Heart right ventricle (tissue), 16 donors: ENCODE data around the gene HABP2. TPM values are rescaled to one million over a fixed set of nuclear protein-coding genes. Genes with fewer than 3 reads are reported as not detected.
A peak's percentile ranks its signal among the peaks of the same experiment; 100 is the strongest.

ENCODE experiments used
- ATAC-seq, 8 donors: fragments of 200-7000 bp; cut with Tn5 transposase; one replicate each; pipeline ENCODE4 v1.9.1; 2020; ENCODE audit warnings: mild to moderate bottlenecking in 8 of 8, moderate library complexity in 8 of 8, moderate number of reproducible peaks in 1 of 8
- DNase-seq, 2 donors: peaks; one replicate each; pipeline ENCODE4 v3.0.0-alpha.2; 2020
- H3K27ac ChIP-seq, 10 donors: fragments of 200-600 bp; sonication (generic) in 2 of 10; one replicate each; pipeline versions ENCODE4 v1.5.0 to v1.8.0; 2020 to 2022; ENCODE audit warnings: mild to moderate bottlenecking in 3 of 10
- H3K27me3 ChIP-seq, 7 donors: fragments of 200-600 bp; one replicate each; pipeline ENCODE4 v1.8.0; 2021 to 2022; ENCODE audit warnings: mild to moderate bottlenecking in 2 of 7
- H3K36me3 ChIP-seq, 9 donors: fragments of 200-600 bp; sonication (generic) in 1 of 9; one replicate each; pipeline versions ENCODE4 v1.5.0 to v1.8.0; 2020 to 2022; ENCODE audit warnings: mild to moderate bottlenecking in 2 of 9
- H3K4me1 ChIP-seq, 9 donors: fragments of 200-600 bp; sonication (generic) in 1 of 9; one replicate each; pipeline versions ENCODE4 v1.5.0 to v1.8.0; 2020 to 2022; ENCODE audit warnings: mild to moderate bottlenecking in 4 of 9
- H3K4me3 ChIP-seq, 10 donors: fragments of 200-600 bp; sonication (generic) in 2 of 10; one replicate each; pipeline versions ENCODE4 v1.5.0 to v1.8.0; 2020 to 2022; ENCODE audit warnings: mild to moderate bottlenecking in 7 of 10, moderate library complexity in 2 of 10
- H3K9me3 ChIP-seq, 11 donors: fragments of 200-600 bp in 10 of 11; sonication (generic) in 2 of 11; one replicate each; pipeline versions ENCODE4 v1.5.0 to v1.8.0; 2013 to 2022; ENCODE audit warnings: mild to moderate bottlenecking in 2 of 11, control low read depth in 1 of 11, moderate library complexity in 1 of 11
- WGBS, 2 donors: extraction: QIAGEN DNeasy Blood & Tissue Kit; methylation state at CpG; one replicate each; pipeline ENCODE4 v1.1.7; 2013; ENCODE audit warnings: inconsistent platforms in 1 of 2; 5-methylcytosine and 5-hydroxymethylcytosine counted together
- intact Hi-C, 10 donors: fragments of 100-400 bp; cut with DNase I; formaldehyde crosslinking; loops; one replicate each; pipeline versions ENCODE4 v1.11.1 to v1.14.2; 2022
- polyA plus RNA-seq, 2 donors: library from polyadenylated mRNA; stranded (reverse); fragments of 200-250 nt; gene quantifications; one replicate each; pipeline ENCODE4 v1.2.3, GENCODE V29; 2013
- total RNA-seq, 10 donors: library from RNA; stranded (reverse); fragmentation: NEBNext Ultra II Directional in 3 of 10; extraction: Animal tissue kit (Norgen Biotek cat#: 25700) in 3 of 10; gene quantifications; one replicate each; pipeline versions ENCODE4 v1.2.1 to v1.2.4, GENCODE V29; 2021 to 2023
- TF ChIP-seq, protein P1 (sequence below), 9 donors: fragments of 200-600 bp; sonication (generic) in 2 of 9; IDR thresholded peaks; one replicate each; pipeline versions ENCODE4 v1.5.0 to v1.8.0; 2021 to 2022; ENCODE audit warnings: antibody characterized with exemption in 9 of 9, mild to moderate bottlenecking in 5 of 9, moderate library complexity in 1 of 9
- donor health status: Arrhythmogenic right ventricular cardiomyopathy.
- donor health status: ischemic (EF 13 %, LVEDD 7.1; RV severe dilation, severe dysfunction).
- donor health status: healthy with polysubstance abuse.
- donor health status: DM: no; HTN: yes; CAD: no.
- donor health status: DM: no; HTN: no; CAD: no.
- donor health status: ischemic (EF 25% LVEDD 6.9; RV normal size, moderate dysfunction).
- donor health status: ischemic (EF 25% LVEDD 5.7; RV mildly dilated, moderate dysfunction).
- donor health status: healthy.
- donor health status: DM: yes; HTN: yes; CAD: no.
- donor health status: Ischemic cardiomyopathy.
- donor health status: ischemic (EF 35%, LVEDD 5.7; RV mildly dilated, moderate dysfunction).
- donor health status: nonischemic (EF 11% LVEDD 7.7; RV severe dilation, severe dysfunction).
- donor health status: DM: yes; HTN: yes; CAD: no.
- donor health status: PGD.
- donor health status: ischemic (EF 29% LVEDD 5.4; RV normal size, mild dysfunction).
- donor health status: nonischemic (EF 23%, LVEDD 6.1; RV moderate dilation, normal function).

Gene HABP2
- total and polyA plus RNA-seq, 12 donors, result 0.12 to 0.51 TPM; not detected in 10

- no peak for ATAC-seq
- TF ChIP-seq, protein P1, sequence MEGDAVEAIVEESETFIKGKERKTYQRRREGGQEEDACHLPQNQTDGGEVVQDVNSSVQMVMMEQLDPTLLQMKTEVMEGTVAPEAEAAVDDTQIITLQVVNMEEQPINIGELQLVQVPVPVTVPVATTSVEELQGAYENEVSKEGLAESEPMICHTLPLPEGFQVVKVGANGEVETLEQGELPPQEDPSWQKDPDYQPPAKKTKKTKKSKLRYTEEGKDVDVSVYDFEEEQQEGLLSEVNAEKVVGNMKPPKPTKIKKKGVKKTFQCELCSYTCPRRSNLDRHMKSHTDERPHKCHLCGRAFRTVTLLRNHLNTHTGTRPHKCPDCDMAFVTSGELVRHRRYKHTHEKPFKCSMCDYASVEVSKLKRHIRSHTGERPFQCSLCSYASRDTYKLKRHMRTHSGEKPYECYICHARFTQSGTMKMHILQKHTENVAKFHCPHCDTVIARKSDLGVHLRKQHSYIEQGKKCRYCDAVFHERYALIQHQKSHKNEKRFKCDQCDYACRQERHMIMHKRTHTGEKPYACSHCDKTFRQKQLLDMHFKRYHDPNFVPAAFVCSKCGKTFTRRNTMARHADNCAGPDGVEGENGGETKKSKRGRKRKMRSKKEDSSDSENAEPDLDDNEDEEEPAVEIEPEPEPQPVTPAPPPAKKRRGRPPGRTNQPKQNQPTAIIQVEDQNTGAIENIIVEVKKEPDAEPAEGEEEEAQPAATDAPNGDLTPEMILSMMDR (IDR thresholded peaks at IDR 0.05), result no peak
Measured at GRCh38 chr10:113534423-113534822, 18.4 kb upstream of the HABP2 start.

DNA sequence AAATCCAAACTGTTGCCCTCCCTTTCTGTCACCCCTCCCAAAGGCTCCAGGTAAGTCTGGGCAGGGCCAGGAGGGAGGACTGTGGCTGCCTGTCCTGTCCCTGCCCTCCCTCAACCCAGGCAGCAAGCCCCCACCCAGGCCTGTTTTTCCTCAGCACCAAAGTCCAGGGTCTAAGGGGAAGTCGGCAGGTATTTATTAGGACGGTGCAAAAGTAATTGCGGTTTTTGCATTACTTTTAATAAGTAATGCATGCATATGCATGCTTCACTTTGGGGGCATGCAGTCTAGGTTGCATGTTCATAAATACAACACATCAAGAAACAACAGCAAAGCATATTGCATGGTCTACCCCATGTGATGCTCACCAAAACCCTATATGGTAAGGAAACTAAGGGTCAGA lies 15.2 kb upstream of the HABP2 start:
- 86 to 93% methylated on average over 3 of the region's 3 CpGs for WGBS, 2 donors
- no peak overlapping the region for H3K27ac ChIP-seq
- peaks cover 0 to 9% (median 1%) of the 10 kb centered on the region in 7 donors for H3K27me3 ChIP-seq
- no peak for ATAC-seq
- DNase-seq, result no peak
- H3K4me1 ChIP-seq, result peaks cover 0 to 9% (median 4%) of the 10 kb centered on the region in 9 donors
- H3K9me3 ChIP-seq, result peaks cover 0 to 3% (median 0%) of the 10 kb centered on the region in 11 donors
- TF ChIP-seq, protein P1 (IDR thresholded peaks at IDR 0.05), result no peak
- H3K4me3 ChIP-seq, result no peak overlapping the region
- intact Hi-C loops, result no loop called here
- H3K36me3 ChIP-seq, result no peaks in the 10 kb centered on the region

More at GRCh38 chr10:113534423-113534822, 18.4 kb upstream of the HABP2 start:
- DNase-seq, result no peak
- intact Hi-C loops, result no loop called here
- Histone ChIP-seq H3K9me3 (peaks cover 0 to 3% (median 0%) of the 10 kb centered on the region in 11 donors), H3K4me3 (no peak overlapping the region), H3K27me3 (peaks cover 0 to 13% (median 4%) of the 10 kb centered on the region in 7 donors), H3K4me1 (peaks cover 0 to 4% (median 0%) of the 10 kb centered on the region in 9 donors), H3K27ac (no peak overlapping the region), H3K36me3 (no peaks in the 10 kb centered on the region)
- 80 to 83% methylated on average over 4 of the region's 4 CpGs for WGBS, 2 donors

DNA sequence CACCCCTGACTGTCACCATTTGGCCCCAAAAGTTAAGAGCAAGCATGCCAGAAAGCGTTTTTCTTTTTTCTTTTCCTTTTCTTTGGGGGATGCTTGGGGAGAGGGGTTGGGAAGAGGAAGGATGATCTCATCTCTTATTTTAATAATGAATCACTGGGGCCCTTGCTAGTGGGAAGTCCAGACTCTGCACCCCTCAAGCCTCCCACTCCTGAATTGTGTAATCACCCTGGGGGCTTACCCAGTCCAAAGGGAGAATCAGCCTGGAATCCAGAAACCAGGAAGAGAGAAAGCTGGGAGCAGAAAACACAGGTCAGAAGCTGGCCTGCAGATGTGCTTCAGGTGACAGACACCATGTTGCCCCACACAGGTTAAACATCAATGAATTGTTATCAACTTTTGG lies 14.7 kb upstream of the HABP2 start:
- no peak overlapping the region for H3K4me3 ChIP-seq
- DNase-seq (no peak), ATAC-seq (no peak)
- H3K4me1 ChIP-seq, result peaks cover 0 to 9% (median 4%) of the 10 kb centered on the region in 9 donors
- intact Hi-C loops, result no loop called here
- H3K27me3 ChIP-seq, result peaks cover 0 to 9% (median 0%) of the 10 kb centered on the region in 7 donors
- peaks cover 0 to 3% (median 0%) of the 10 kb centered on the region in 11 donors for H3K9me3 ChIP-seq
- 73 to 87% methylated on average over 1 of the region's 1 CpG for WGBS, 2 donors
- TF ChIP-seq, protein P1 (IDR thresholded peaks at IDR 0.05), result no peak
- no peak overlapping the region for H3K27ac ChIP-seq
- no peaks in the 10 kb centered on the region for H3K36me3 ChIP-seq

DNA sequence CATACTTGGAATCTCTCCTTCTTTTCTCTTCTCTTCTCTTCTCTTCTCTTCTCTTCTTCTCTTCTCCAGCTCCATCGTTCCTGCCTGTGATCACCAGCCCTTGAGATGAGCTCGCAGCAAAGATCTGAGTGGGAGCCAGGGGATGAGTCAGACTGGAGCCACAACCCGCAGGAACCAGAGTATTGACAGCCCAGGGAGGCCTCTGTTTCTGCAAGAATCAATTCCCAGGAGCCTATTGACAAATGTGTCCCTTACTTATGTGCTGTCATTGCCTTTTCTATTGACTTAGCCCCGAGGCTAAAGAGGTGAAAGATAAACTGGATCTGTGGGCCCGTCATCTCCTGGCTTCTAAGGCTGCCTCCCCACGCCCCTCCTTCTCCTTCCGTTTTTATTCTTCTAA lies 13.1 kb upstream of the HABP2 start:
- H3K27ac ChIP-seq, result no peak overlapping the region
- intact Hi-C loops, result no loop called here
- H3K36me3 ChIP-seq, result no peaks in the 10 kb centered on the region
- peaks cover 0 to 5% (median 0%) of the 10 kb centered on the region in 7 donors for H3K27me3 ChIP-seq
- ATAC-seq (peak in 1 of 8 donors; percentile 44), DNase-seq (no peak)
- peaks cover 0 to 9% (median 4%) of the 10 kb centered on the region in 9 donors for H3K4me1 ChIP-seq
- no peak overlapping the region for H3K4me3 ChIP-seq
- TF ChIP-seq, protein P1 (IDR thresholded peaks at IDR 0.05), result no peak
- peaks cover 0 to 3% (median 0%) of the 10 kb centered on the region in 11 donors for H3K9me3 ChIP-seq
- WGBS, 2 donors, result 59 to 65% methylated on average over 7 of the region's 7 CpGs
